HCT116 (cell line): Measurements from ENCODE around the gene OTOP1. TPM values are rescaled to one million over a fixed set of nuclear protein-coding genes. Genes with fewer than 3 reads are reported as not detected.

Source experiments
- ATAC-seq: fragments of 200-7000 bp; cut with Tn5 transposase; 2 replicates; pipeline ENCODE4 v1.9.1; 2020; ENCODE audit warnings: mild to moderate bottlenecking, moderate library complexity
- BruUV-seq: library from RNA; stranded (reverse); fragments of 400-500 nt; replicated peaks from 2 replicates; lab custom pipeline; 2021; lab: Mats Ljungman, UMichigan
- CTCF ChIA-PET: fragments of 300-600 bp; sonication (Branson Sonifier 250); formaldehyde crosslinking; loops from one replicate; lab custom pipeline; 2021; ENCODE audit warnings: antibody characterized with exemption; lab: Charles Lee
- POLR2A ChIA-PET: fragments of 300-600, 350-600 bp; sonication (Branson Sonifier 250); formaldehyde crosslinking; loops from one replicate; lab custom pipeline; 2021; ENCODE audit warnings: antibody characterized with exemption; lab: Charles Lee
- RAD21 ChIA-PET, 2 experiments: fragments of 300-600 bp; sonication (Branson Sonifier 250); formaldehyde crosslinking; loops; one replicate each; lab custom pipeline; 2023; ENCODE audit warnings: low total read pairs in 2 of 2; ENCODE audit not compliant: uncharacterized antibody in 2 of 2, unreplicated experiment in 2 of 2, low non-redundant PET in 1 of 2; lab: Charles Lee
- DNase-seq: peaks from one replicate; pipeline ENCODE4 v3.0.0-alpha.2; 2010; ENCODE audit warnings: low read depth, low spot score
- H2AFZ ChIP-seq: fragments of 200-600 bp; shearing (Covaris generic), sonication (generic); 2 replicates; pipeline ENCODE4 v1.6.1; 2017; ENCODE audit warnings: low read depth, mixed run types, mixed read lengths, antibody characterized with exemption, low read length; ENCODE audit not compliant: poor library complexity, severe bottlenecking
- H3K27ac ChIP-seq: 2 replicates; pipeline ENCODE4 v1.5.1; 2012; ENCODE audit warnings: low read depth, low read length
- H3K27me3 ChIP-seq: fragments of 200-600 bp; sonication (generic); 2 replicates; pipeline ENCODE4 v1.6.1; 2016; ENCODE audit warnings: mixed run types, low read length, mixed read lengths; ENCODE audit not compliant: insufficient read depth
- H3K36me3 ChIP-seq, 2 experiments: fragments of 200-500 bp in 1 of 2; fragments of 200-600 bp in 1 of 2; sonication (Bioruptor generic) in 1 of 2; sonication (generic) in 1 of 2; 2 replicates each; pipeline versions ENCODE4 v1.5.1 to v1.6.1; 2014 to 2016; ENCODE audit warnings: low read length in 2 of 2, inconsistent platforms in 1 of 2, mixed read lengths in 1 of 2, mixed run types in 1 of 2; ENCODE audit not compliant: insufficient read depth in 2 of 2, control insufficient read depth in 1 of 2
- H3K4me1 ChIP-seq, 2 experiments: fragments of 200-600 bp in 1 of 2; sonication (generic) in 1 of 2; 2 replicates each; pipeline versions ENCODE4 v1.5.1 to v1.6.1; 2012 to 2017; ENCODE audit warnings: low read length in 2 of 2, inconsistent platforms in 1 of 2, mild to moderate bottlenecking in 1 of 2, mixed read lengths in 1 of 2, mixed run types in 1 of 2, moderate library complexity in 1 of 2; ENCODE audit not compliant: insufficient read depth in 2 of 2, control insufficient read depth in 1 of 2
- H3K4me2 ChIP-seq: fragments of 200-600 bp; sonication (generic); 2 replicates; pipeline ENCODE4 v1.6.1; 2017; ENCODE audit warnings: mixed run types, low read length, mixed read lengths
- H3K4me3 ChIP-seq, 2 experiments: fragments of 200-600 bp in 1 of 2; sonication (generic) in 1 of 2; replicated peaks in 1 of 2; 2 replicates each; pipeline ENCODE4 v1.5.1; 2011 to 2016; ENCODE audit warnings: low read length in 2 of 2, control low read depth in 1 of 2, low read depth in 1 of 2, mild to moderate bottlenecking in 1 of 2, mixed read lengths in 1 of 2, mixed run types in 1 of 2
- H3K79me2 ChIP-seq: fragments of 200-600 bp; sonication (generic); 2 replicates; pipeline ENCODE4 v1.6.1; 2017; ENCODE audit warnings: mild to moderate bottlenecking, mixed run types, low read length, moderate library complexity, mixed read lengths; ENCODE audit not compliant: insufficient read depth
- H3K9ac ChIP-seq: fragments of 200-600 bp; sonication (generic); 2 replicates; pipeline ENCODE4 v1.6.1; 2016; ENCODE audit warnings: low read length, mixed read lengths
- H3K9me2 ChIP-seq: fragments of 200-600 bp; sonication (generic), shearing (Covaris generic); 2 replicates; pipeline ENCODE4 v1.6.1; 2017; ENCODE audit warnings: mixed run types, mild to moderate bottlenecking, moderate library complexity; ENCODE audit not compliant: insufficient read depth
- H3K9me3 ChIP-seq, 2 experiments: fragments of 200-500 bp in 1 of 2; fragments of 200-600 bp in 1 of 2; sonication (Bioruptor generic) in 1 of 2; sonication (generic) in 1 of 2; 2 replicates each; pipeline ENCODE4 v1.6.1; 2014 to 2017; ENCODE audit warnings: low read length in 2 of 2, mixed read lengths in 2 of 2, inconsistent platforms in 1 of 2, low read depth in 1 of 2, mild to moderate bottlenecking in 1 of 2, mixed run types in 1 of 2, moderate library complexity in 1 of 2; ENCODE audit not compliant: control insufficient read depth in 1 of 2, insufficient read depth in 1 of 2
- H4K20me1 ChIP-seq: fragments of 200-600 bp; sonication (generic), shearing (Covaris generic); 2 replicates; pipeline ENCODE4 v1.6.1; 2017; ENCODE audit warnings: mixed run types, mild to moderate bottlenecking, moderate library complexity; ENCODE audit not compliant: insufficient read depth
- CBX3 ChIP-seq: IDR thresholded peaks from 2 replicates; pipeline ENCODE4 v1.6.1; 2012; ENCODE audit warnings: low read depth
- CEBPB ChIP-seq: IDR thresholded peaks from 2 replicates; pipeline ENCODE4 v1.6.1; 2012; ENCODE audit warnings: low read depth
- EGR1 ChIP-seq: IDR thresholded peaks from 2 replicates; pipeline ENCODE4 v1.6.1; 2012; ENCODE audit warnings: low read depth
- ELF1 ChIP-seq: IDR thresholded peaks from 2 replicates; pipeline ENCODE4 v1.6.1; 2012; ENCODE audit warnings: low read depth, borderline replicate concordance
- EZH2 ChIP-seq: fragments of 200-600 bp; sonication (generic); IDR thresholded peaks from 2 replicates; pipeline ENCODE4 v1.6.1; 2017; ENCODE audit warnings: antibody characterized with exemption, mixed run types
- EZH2phosphoT487 ChIP-seq: fragments of 200-600 bp; IDR thresholded peaks from 2 replicates; pipeline ENCODE4 v1.6.1; 2018; ENCODE audit warnings: antibody characterized with exemption, borderline replicate concordance
- FOSL1 ChIP-seq: IDR thresholded peaks from 2 replicates; pipeline ENCODE4 v1.6.1; 2012; ENCODE audit warnings: low read depth
- JUND ChIP-seq: IDR thresholded peaks from 2 replicates; pipeline ENCODE4 v1.6.1; 2012
- POLR2A ChIP-seq: IDR thresholded peaks from 2 replicates; pipeline ENCODE4 v1.7.0; 2011; ENCODE audit warnings: borderline replicate concordance; ENCODE audit not compliant: insufficient read depth, insufficient read length; ENCODE audit errors: extremely low read depth
- SP1 ChIP-seq: IDR thresholded peaks from 2 replicates; pipeline ENCODE4 v1.6.1; 2012; ENCODE audit warnings: low read depth
- TCF7L2 ChIP-seq: IDR thresholded peaks from 2 replicates; pipeline ENCODE4 v1.7.0; 2011; ENCODE audit warnings: borderline replicate concordance, inconsistent platforms; ENCODE audit not compliant: insufficient read depth, insufficient read length; ENCODE audit errors: extremely low read depth
- YY1 ChIP-seq: IDR thresholded peaks from 2 replicates; pipeline ENCODE4 v1.6.1; 2011; ENCODE audit warnings: low read length, low read depth, moderate library complexity, mild to moderate bottlenecking; ENCODE audit not compliant: insufficient replicate concordance; ENCODE audit errors: extremely low read depth
- ZBTB33 ChIP-seq: IDR thresholded peaks from 2 replicates; pipeline ENCODE4 v1.6.1; 2011; ENCODE audit warnings: mild to moderate bottlenecking, low read length, moderate library complexity; ENCODE audit not compliant: insufficient replicate concordance; ENCODE audit errors: extremely low read depth
- ZFX ChIP-seq: fragments of 450-650 bp; IDR thresholded peaks from 2 replicates; pipeline ENCODE4 v1.6.1; 2017
- ZNF274 ChIP-seq: fragments of 200-500 bp; sonication (Bioruptor generic); IDR thresholded peaks from 2 replicates; pipeline ENCODE4 v1.6.1; 2014; ENCODE audit warnings: mild to moderate bottlenecking, low read depth, low read length, inconsistent platforms
- intact Hi-C: fragments of 100-400 bp; cut with micrococcal nuclease; formaldehyde crosslinking; loops from 2 replicates; pipeline ENCODE4 v1.10.0; 2022
- total RNA-seq: library from RNA; stranded (reverse); gene quantifications from one replicate; pipeline ENCODE4 v1.2.1, GENCODE V29; 2021; ENCODE audit not compliant: unreplicated experiment
- TF ChIP-seq, protein P1 (sequence below): IDR thresholded peaks from 2 replicates; pipeline ENCODE4 v1.6.1; 2012
- TF ChIP-seq, protein P2 (sequence below): IDR thresholded peaks from 2 replicates; pipeline ENCODE4 v1.6.1; 2012; ENCODE audit warnings: low read depth

The OTOP1 gene
- total RNA-seq, 1 experiment from 2014 or later = not detected

- TF ChIP-seq ZBTB33 (no peak), JUND (no peak), ZFX (no peak), EZH2phosphoT487 (no peak), EGR1 (no peak), YY1 (no peak), FOSL1 (no peak), CBX3 (no peak), POLR2A (no peak), SP1 (no peak), ELF1 (no peak), CEBPB (no peak), TCF7L2 (no peak), ZNF274 (no peak), EZH2 (no peak)
- TF ChIP-seq, protein P1, sequence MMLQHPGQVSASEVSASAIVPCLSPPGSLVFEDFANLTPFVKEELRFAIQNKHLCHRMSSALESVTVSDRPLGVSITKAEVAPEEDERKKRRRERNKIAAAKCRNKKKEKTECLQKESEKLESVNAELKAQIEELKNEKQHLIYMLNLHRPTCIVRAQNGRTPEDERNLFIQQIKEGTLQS = no peak
- TF ChIP-seq, protein P2, sequence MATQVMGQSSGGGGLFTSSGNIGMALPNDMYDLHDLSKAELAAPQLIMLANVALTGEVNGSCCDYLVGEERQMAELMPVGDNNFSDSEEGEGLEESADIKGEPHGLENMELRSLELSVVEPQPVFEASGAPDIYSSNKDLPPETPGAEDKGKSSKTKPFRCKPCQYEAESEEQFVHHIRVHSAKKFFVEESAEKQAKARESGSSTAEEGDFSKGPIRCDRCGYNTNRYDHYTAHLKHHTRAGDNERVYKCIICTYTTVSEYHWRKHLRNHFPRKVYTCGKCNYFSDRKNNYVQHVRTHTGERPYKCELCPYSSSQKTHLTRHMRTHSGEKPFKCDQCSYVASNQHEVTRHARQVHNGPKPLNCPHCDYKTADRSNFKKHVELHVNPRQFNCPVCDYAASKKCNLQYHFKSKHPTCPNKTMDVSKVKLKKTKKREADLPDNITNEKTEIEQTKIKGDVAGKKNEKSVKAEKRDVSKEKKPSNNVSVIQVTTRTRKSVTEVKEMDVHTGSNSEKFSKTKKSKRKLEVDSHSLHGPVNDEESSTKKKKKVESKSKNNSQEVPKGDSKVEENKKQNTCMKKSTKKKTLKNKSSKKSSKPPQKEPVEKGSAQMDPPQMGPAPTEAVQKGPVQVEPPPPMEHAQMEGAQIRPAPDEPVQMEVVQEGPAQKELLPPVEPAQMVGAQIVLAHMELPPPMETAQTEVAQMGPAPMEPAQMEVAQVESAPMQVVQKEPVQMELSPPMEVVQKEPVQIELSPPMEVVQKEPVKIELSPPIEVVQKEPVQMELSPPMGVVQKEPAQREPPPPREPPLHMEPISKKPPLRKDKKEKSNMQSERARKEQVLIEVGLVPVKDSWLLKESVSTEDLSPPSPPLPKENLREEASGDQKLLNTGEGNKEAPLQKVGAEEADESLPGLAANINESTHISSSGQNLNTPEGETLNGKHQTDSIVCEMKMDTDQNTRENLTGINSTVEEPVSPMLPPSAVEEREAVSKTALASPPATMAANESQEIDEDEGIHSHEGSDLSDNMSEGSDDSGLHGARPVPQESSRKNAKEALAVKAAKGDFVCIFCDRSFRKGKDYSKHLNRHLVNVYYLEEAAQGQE = no peak
- TF ChIP-seq, all 23 proteins: peak for 0
- ChIA-PET POLR2A (no interaction called here), RAD21 (no interaction called here), CTCF (no interaction called here)
- Histone ChIP-seq H3K9ac (no peak overlapping the region), H3K36me3 (peaks cover 44 to 55% of the 10 kb centered on the region in 2 experiments), H3K4me1 (no peaks in the 10 kb centered on the region), H3K27me3 (no peaks in the 10 kb centered on the region), H3K9me3 (no peaks in the 10 kb centered on the region), H4K20me1 (no peaks in the 10 kb centered on the region), H2AFZ (no peak overlapping the region), H3K79me2 (no peaks in the 10 kb centered on the region), H3K9me2 (no peaks in the 10 kb centered on the region), H3K27ac (no peak overlapping the region), H3K4me3 (no peak overlapping the region), H3K4me2 (no peak overlapping the region)
- DNase-seq (no peak), ATAC-seq (no peak)
- BruUV-seq = no TSS peak
- intact Hi-C loops = no loop called here
Observed at GRCh38 chr4:4269856-4270255, 43.1 kb upstream of the OTOP1 start.
